Naive thymus-derived CD4-positive, alpha-beta T cell (primary cell): ENCODE results near the gene INF2. TPM values are rescaled to one million over a fixed set of nuclear protein-coding genes. Genes with fewer than 3 reads are reported as not detected.
A peak's percentile ranks its signal among the peaks of the same experiment; 100 is the strongest.

Experiments
- ATAC-seq: fragments of 150-1000 bp; cut with Tn5 transposase; 2 replicates; pipeline ENCODE4 v1.10.0; 2021; ENCODE audit warnings: mild to moderate bottlenecking, moderate library complexity
- CTCF ChIA-PET: fragments of 350-600 bp; sonication (Branson Sonifier 250); formaldehyde crosslinking; loops from one replicate; lab custom pipeline; 2021; ENCODE audit warnings: antibody characterized with exemption; lab: Charles Lee
- POLR2A ChIA-PET: fragments of 350-600 bp; sonication (Branson Sonifier 250); formaldehyde crosslinking; loops from one replicate; lab custom pipeline; 2021; ENCODE audit warnings: antibody characterized with exemption, inconsistent platforms; lab: Charles Lee
- DNase-seq, 9 donors: peaks; one replicate each; pipeline versions ENCODE4 v3.0.0 to v3.0.0-alpha.2; 2020 to 2022; ENCODE audit warnings: mixed read lengths in 1 of 9
- H3K27ac ChIP-seq: one replicate; pipeline ENCODE4 v1.7.0; 2013; ENCODE audit warnings: mild to moderate bottlenecking, low read depth, low read length, moderate library complexity
- H3K27me3 ChIP-seq, 2 donors: one replicate each; pipeline ENCODE4 v1.7.0; 2013; ENCODE audit warnings: low read length in 2 of 2, mild to moderate bottlenecking in 2 of 2, moderate library complexity in 2 of 2; ENCODE audit not compliant: control insufficient read depth in 2 of 2, insufficient read depth in 2 of 2
- H3K36me3 ChIP-seq, 3 experiments: 1 replicate in 2 of 3; 2 replicates in 1 of 3; pipeline ENCODE4 v1.7.0; 2013; ENCODE audit warnings: low read length in 3 of 3, mild to moderate bottlenecking in 3 of 3, moderate library complexity in 1 of 3; ENCODE audit not compliant: insufficient read depth in 3 of 3, control insufficient read depth in 2 of 3
- H3K4me1 ChIP-seq, 2 donors: one replicate each; pipeline ENCODE4 v1.7.0; 2013; ENCODE audit warnings: low read length in 2 of 2, mild to moderate bottlenecking in 2 of 2, moderate library complexity in 1 of 2; ENCODE audit not compliant: control insufficient read depth in 2 of 2, insufficient read depth in 2 of 2
- H3K4me3 ChIP-seq: 2 replicates; pipeline ENCODE4 v1.7.0; 2013; ENCODE audit warnings: mild to moderate bottlenecking, low read length
- H3K9me3 ChIP-seq, 3 experiments: 1 replicate in 2 of 3; 2 replicates in 1 of 3; pipeline ENCODE4 v1.7.0; 2013; ENCODE audit warnings: low read length in 3 of 3; ENCODE audit not compliant: control insufficient read depth in 2 of 3
- H3K27ac Mint-ChIP-seq, 9 donors: one replicate each; pipeline ENCODE4 v1.8.0; 2020 to 2022; ENCODE audit warnings: mixed read lengths in 9 of 9, mild to moderate bottlenecking in 8 of 9, moderate library complexity in 5 of 9, inconsistent platforms in 2 of 9
- H3K27me3 Mint-ChIP-seq, 5 donors: one replicate each; pipeline ENCODE4 v1.8.0; 2021 to 2022; ENCODE audit warnings: mixed read lengths in 5 of 5, mild to moderate bottlenecking in 1 of 5
- H3K36me3 Mint-ChIP-seq, 5 donors: one replicate each; pipeline ENCODE4 v1.8.0; 2020 to 2022; ENCODE audit warnings: mixed read lengths in 5 of 5, mild to moderate bottlenecking in 3 of 5, inconsistent platforms in 1 of 5
- H3K4me1 Mint-ChIP-seq, 7 donors: one replicate each; pipeline ENCODE4 v1.8.0; 2020 to 2022; ENCODE audit warnings: mixed read lengths in 7 of 7, mild to moderate bottlenecking in 3 of 7, inconsistent platforms in 1 of 7
- H3K4me3 Mint-ChIP-seq, 10 donors: one replicate each; pipeline ENCODE4 v1.8.0; 2020 to 2022; ENCODE audit warnings: mild to moderate bottlenecking in 10 of 10, mixed read lengths in 10 of 10, moderate library complexity in 6 of 10, inconsistent platforms in 2 of 10
- H3K9me3 Mint-ChIP-seq, 11 donors: one replicate each; pipeline ENCODE4 v1.8.0; 2020 to 2022; ENCODE audit warnings: mixed read lengths in 11 of 11, mild to moderate bottlenecking in 4 of 11, inconsistent platforms in 1 of 11, moderate library complexity in 1 of 11
- intact Hi-C, 2 donors: fragments of 100-400 bp; cut with micrococcal nuclease; formaldehyde crosslinking; loops; one replicate each; pipeline ENCODE4 v1.15.1; 2023
- microRNA-seq: library from miRNA; unstranded; fragments of <30 nt; microRNA quantifications from one replicate; pipeline ENCODE4 v1.2.0, GENCODE V29; 2022; ENCODE audit warnings: borderline microRNAs expressed
- polyA plus RNA-seq, 2 donors: library from polyadenylated mRNA; unstranded; fragments of 300-500 nt; fragmentation: Illumina TruSeq; gene quantifications; one replicate each; pipeline ENCODE4 v1.2.3, GENCODE V29; 2021
- total RNA-seq, 6 experiments: library from RNA in 5 of 6; stranded (reverse) in 5 of 6; gene quantifications; 1 replicate in 5 of 6; 2 replicates in 1 of 6; pipeline ENCODE4 v1.2.3 and lab custom pipeline; 2021 to 2026

INF2 gene
- total and polyA plus RNA-seq, 7 experiments from 2014 or later = 5.8 to 140 (median 75.1) TPM

DNA sequence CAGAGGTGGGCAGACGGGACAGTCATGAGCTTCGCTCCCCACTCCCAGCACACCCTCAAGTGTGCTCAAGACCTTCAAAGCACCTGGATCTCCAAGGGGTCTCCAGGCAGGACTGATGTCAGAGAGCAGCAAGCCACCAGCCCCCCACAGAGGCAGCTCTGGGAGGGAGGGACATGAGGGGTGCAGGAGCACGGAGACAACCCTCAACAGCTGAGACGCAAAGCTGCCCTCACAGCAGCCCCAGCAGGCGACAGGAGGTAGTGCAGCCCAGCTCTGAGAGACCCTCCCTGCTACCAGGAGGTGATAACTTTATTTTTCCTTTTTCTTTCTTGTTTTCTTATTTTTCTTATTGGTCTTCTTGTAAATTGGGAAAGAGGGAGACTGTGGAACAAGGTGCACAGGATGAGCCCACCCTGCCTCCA, 81.4 kb downstream of the INF2 start:
- Histone ChIP-seq H3K9me3 (peaks cover 0 to 4% (median 0%) of the 10 kb centered on the region in 3 experiments), H3K27me3 (no peaks in the 10 kb centered on the region), H3K36me3 (peaks cover 0 to 48% (median 4%) of the 10 kb centered on the region in 3 experiments), H3K27ac (no peak overlapping the region), H3K4me3 (no peak overlapping the region), H3K4me1 (no peaks in the 10 kb centered on the region)
- Mint-ChIP-seq H3K4me3 (no peak overlapping the region), H3K9me3 (peaks cover 0 to 4% (median 0%) of the 10 kb centered on the region in 11 donors), H3K4me1 (peaks cover 0 to 10% (median 2%) of the 10 kb centered on the region in 7 donors), H3K36me3 (peaks cover 0 to 29% (median 7%) of the 10 kb centered on the region in 5 donors), H3K27ac (peak overlapping the region in 3 of 9 donors; percentile 21 to 63 (median 52)), H3K27me3 (no peaks in the 10 kb centered on the region)
- POLR2A ChIA-PET = interaction anchor here (0.6 to 2.1 kb wide), 5 partner anchors 18 to 419 kb away, joined by 3 to 12 read pairs (median 3); partner anchors contain the start of gene SIVA1
- intact Hi-C loops = no loop called here
- CTCF ChIA-PET = interaction anchor here (0.7 to 1.8 kb wide), 3 partner anchors 16 to 55 kb away, joined by 3 to 7 read pairs (median 6); partner anchors contain the start of gene SIVA1
- DNase-seq (no peak), ATAC-seq (no peak)

DNA sequence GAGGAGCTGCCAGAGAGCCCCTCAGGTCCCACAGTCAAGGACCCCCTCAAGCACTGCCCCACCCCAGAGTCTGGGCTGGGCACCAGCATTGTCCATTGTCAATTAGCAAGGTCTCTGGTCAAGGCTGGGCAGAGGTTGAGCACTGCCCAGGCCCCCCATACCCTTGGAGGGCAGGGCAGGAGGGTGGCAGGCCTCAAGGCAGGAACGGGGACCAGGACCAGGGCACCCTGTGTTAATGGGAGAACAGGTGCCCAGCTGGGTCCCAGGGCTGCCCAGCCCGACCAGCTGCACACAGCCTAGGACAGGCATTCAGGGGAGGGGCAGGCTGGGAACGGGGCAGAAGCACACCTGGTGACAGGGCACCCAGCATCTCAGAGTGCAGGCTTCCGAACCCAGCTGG, 82.0 kb downstream of the INF2 start:
- peak overlapping the region in 1 of 9 donors; percentile 52 for H3K27ac Mint-ChIP-seq

More for the DNA sequence above, 82.0 kb downstream of the INF2 start:
- DNase-seq = no peak
- intact Hi-C loops = no loop called here
- H3K4me1 Mint-ChIP-seq = peaks cover 0 to 10% (median 2%) of the 10 kb centered on the region in 7 donors
- Histone ChIP-seq H3K4me1 (no peaks in the 10 kb centered on the region), H3K27me3 (no peaks in the 10 kb centered on the region), H3K27ac (no peak overlapping the region), H3K4me3 (no peak overlapping the region), H3K9me3 (peaks cover 0 to 4% (median 0%) of the 10 kb centered on the region in 3 experiments), H3K36me3 (peaks cover 0 to 48% (median 4%) of the 10 kb centered on the region in 3 experiments)
- no peaks in the 10 kb centered on the region for H3K27me3 Mint-ChIP-seq
- POLR2A ChIA-PET = interaction anchor here (1.2 to 2.1 kb wide), 2 partner anchors 19 to 55 kb away, joined by 3 to 12 read pairs; partner anchors contain the start of gene SIVA1
- peaks cover 0 to 4% (median 0%) of the 10 kb centered on the region in 11 donors for H3K9me3 Mint-ChIP-seq
- H3K36me3 Mint-ChIP-seq = peaks cover 0 to 31% (median 7%) of the 10 kb centered on the region in 5 donors
- ATAC-seq = no peak
- no peak overlapping the region for H3K4me3 Mint-ChIP-seq
- CTCF ChIA-PET = interaction anchor here (1.8 kb wide), 1 partner anchor 19 kb away, joined by 7 read pairs; the partner anchor contains the start of gene SIVA1

Small RNA genes within 50 kb of the gene (microRNA-seq; reads per million reads assigned to microRNA genes)
- gene MIR4710 = not detected

Other genes starting within 250 kb of the INF2 start
- not detected for gene C14orf180, start 109.9 kb upstream of the INF2 start, total RNA-seq
- gene C14orf180, start 109.9 kb upstream of the INF2 start, polyA plus RNA-seq = not detected
- under 1 TPM in 1 of 5 experiments, not detected in 4; 0.15 TPM for gene TMEM179, start 84.8 kb upstream of the INF2 start, total RNA-seq
- gene TMEM179, start 84.8 kb upstream of the INF2 start, polyA plus RNA-seq = not detected
- gene ADSS1, start 34.6 kb downstream of the INF2 start, total RNA-seq = 1 to 10 TPM in 4 of 5 experiments, under 1 TPM in 1; 0.73 to 4.8 (median 4.2) TPM
- 1 to 10 TPM; 1.1 to 1.8 TPM for gene ADSS1, start 34.6 kb downstream of the INF2 start, polyA plus RNA-seq
- 10 to 100 TPM; 61.4 to 97.7 (median 77.4) TPM for gene SIVA1, start 63.5 kb downstream of the INF2 start, total RNA-seq
- gene SIVA1, start 63.5 kb downstream of the INF2 start, polyA plus RNA-seq = 100 to 1,000 TPM; 269 to 276 TPM
- gene AKT1, start 106.1 kb downstream of the INF2 start, total RNA-seq = 100 to 1,000 TPM in 1 of 5 experiments, 10 to 100 TPM in 4; 70.4 to 131 (median 88.9) TPM
- gene AKT1, start 106.1 kb downstream of the INF2 start, polyA plus RNA-seq = 10 to 100 TPM in 1 of 2 donors, 1 to 10 TPM in 1; 6.8 to 12.3 TPM
- 10 to 100 TPM in 1 of 5 experiments, 1 to 10 TPM in 4; 3.5 to 11.3 (median 5.5) TPM for gene ZBTB42, start 111.5 kb downstream of the INF2 start, total RNA-seq
- 1 to 10 TPM; 2.1 TPM for gene ZBTB42, start 111.5 kb downstream of the INF2 start, polyA plus RNA-seq
- gene CEP170B, start 175.7 kb downstream of the INF2 start, total RNA-seq = 1 to 10 TPM in 4 of 5 experiments, under 1 TPM in 1; 1.00 to 4.1 (median 2.5) TPM
- gene CEP170B, start 175.7 kb downstream of the INF2 start, polyA plus RNA-seq = under 1 TPM; 0.05 TPM
- 10 to 100 TPM in 1 of 5 experiments, 1 to 10 TPM in 2, under 1 TPM in 2; 0.10 to 32.0 (median 1.2) TPM for gene PLD4, start 235.3 kb downstream of the INF2 start, total RNA-seq
- gene PLD4, start 235.3 kb downstream of the INF2 start, polyA plus RNA-seq = under 1 TPM in 1 of 2 donors, not detected in 1; 0.35 TPM